Esophagus muscularis mucosa (tissue), 3 donors: Measurements from ENCODE around the gene P4HTM.

Source experiments
- POLR2AphosphoS5 ChIP-seq, 2 donors: sonication (generic); formaldehyde crosslinking; IDR thresholded peaks; one replicate each; pipeline ENCODE4 v1.6.1; 2017; ENCODE audit warnings: antibody characterized with exemption in 2 of 2
- TF ChIP-seq, protein P1 (sequence below), 3 experiments: fragments of 200-600 bp in 2 of 3; fragments of 450-650 bp in 1 of 3; sonication (generic) in 2 of 3; IDR thresholded peaks; one replicate each; pipeline ENCODE4 v1.5.1; 2017 to 2019; ENCODE audit warnings: antibody characterized with exemption in 3 of 3, mild to moderate bottlenecking in 2 of 3, moderate library complexity in 1 of 3

DNA sequence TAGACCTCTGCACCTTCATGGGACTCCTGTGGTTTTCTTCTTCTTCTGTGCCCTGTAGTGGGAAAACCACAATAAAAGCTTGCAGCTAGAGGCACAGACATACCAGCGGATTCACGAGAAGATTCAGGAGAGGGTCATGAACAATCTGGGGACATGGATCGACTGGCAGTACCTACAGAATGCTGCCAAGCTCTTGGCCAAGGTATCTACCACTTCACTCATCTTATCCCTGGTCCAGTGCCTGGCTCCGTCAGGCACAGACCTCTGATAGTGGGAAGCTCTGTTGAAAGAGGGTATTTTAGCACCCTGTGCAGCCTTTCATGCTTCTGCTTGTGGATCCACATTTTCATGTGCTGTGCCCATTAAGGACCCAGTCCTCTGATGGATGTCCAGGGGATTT lies 9.7 kb upstream of the P4HTM start:
- TF ChIP-seq, protein P1, sequence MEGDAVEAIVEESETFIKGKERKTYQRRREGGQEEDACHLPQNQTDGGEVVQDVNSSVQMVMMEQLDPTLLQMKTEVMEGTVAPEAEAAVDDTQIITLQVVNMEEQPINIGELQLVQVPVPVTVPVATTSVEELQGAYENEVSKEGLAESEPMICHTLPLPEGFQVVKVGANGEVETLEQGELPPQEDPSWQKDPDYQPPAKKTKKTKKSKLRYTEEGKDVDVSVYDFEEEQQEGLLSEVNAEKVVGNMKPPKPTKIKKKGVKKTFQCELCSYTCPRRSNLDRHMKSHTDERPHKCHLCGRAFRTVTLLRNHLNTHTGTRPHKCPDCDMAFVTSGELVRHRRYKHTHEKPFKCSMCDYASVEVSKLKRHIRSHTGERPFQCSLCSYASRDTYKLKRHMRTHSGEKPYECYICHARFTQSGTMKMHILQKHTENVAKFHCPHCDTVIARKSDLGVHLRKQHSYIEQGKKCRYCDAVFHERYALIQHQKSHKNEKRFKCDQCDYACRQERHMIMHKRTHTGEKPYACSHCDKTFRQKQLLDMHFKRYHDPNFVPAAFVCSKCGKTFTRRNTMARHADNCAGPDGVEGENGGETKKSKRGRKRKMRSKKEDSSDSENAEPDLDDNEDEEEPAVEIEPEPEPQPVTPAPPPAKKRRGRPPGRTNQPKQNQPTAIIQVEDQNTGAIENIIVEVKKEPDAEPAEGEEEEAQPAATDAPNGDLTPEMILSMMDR (IDR thresholded peaks at IDR 0.05), result no peak
- no peak for TF ChIP-seq POLR2AphosphoS5 (IDR thresholded peaks at IDR 0.05)
